ENCODE data around the gene SH2D6. TPM values are rescaled to one million over a fixed set of nuclear protein-coding genes. Genes with fewer than 3 reads are reported as not detected.

Gene SH2D6
- total and polyA plus RNA-seq, 12 donors = 0.06 to 0.72 (median 0.51) TPM; not detected in 9

DNA sequence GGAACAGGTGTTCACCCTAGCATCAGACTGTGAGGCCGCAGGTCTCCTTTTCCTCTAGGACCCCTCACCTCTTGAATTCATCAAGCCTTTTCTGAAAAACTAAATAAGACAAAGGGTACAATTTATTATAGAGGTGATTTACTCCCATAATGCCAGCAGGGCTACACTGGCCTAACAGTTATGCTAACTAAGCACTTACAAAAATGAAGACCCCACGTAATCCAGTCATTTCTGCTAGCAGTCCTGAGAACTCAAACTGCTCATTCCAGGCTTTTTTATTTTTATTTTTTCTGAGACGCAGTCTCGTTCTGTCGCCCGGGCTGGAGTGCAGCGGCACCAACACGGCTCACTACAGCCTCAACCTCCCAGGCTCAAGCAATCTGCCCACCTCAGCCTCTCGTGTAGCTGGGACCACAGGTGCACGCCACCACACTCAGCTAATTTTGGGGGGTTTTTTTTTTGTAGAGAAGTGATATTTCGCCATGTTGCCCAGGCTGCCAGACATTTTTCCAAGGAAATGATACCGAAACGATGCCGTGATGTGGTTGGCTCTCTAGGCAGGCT lies 22.5 kb upstream of the SH2D6 start:
- whole genome bisulfite sequencing, 2 donors = 96% methylated on average over 14 of the region's 14 CpGs
- TF ChIP-seq, protein P1, sequence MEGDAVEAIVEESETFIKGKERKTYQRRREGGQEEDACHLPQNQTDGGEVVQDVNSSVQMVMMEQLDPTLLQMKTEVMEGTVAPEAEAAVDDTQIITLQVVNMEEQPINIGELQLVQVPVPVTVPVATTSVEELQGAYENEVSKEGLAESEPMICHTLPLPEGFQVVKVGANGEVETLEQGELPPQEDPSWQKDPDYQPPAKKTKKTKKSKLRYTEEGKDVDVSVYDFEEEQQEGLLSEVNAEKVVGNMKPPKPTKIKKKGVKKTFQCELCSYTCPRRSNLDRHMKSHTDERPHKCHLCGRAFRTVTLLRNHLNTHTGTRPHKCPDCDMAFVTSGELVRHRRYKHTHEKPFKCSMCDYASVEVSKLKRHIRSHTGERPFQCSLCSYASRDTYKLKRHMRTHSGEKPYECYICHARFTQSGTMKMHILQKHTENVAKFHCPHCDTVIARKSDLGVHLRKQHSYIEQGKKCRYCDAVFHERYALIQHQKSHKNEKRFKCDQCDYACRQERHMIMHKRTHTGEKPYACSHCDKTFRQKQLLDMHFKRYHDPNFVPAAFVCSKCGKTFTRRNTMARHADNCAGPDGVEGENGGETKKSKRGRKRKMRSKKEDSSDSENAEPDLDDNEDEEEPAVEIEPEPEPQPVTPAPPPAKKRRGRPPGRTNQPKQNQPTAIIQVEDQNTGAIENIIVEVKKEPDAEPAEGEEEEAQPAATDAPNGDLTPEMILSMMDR (IDR thresholded peaks at IDR 0.05) = no peak
- H3K9me3 ChIP-seq = no peaks in the 10 kb centered on the region
- no peaks in the 10 kb centered on the region for H3K27me3 ChIP-seq
- peaks cover 0 to 6% (median 0%) of the 10 kb centered on the region in 9 donors for H3K4me1 ChIP-seq
- peaks cover 0 to 67% (median 0%) of the 10 kb centered on the region in 9 donors for H3K36me3 ChIP-seq
- H3K4me3 ChIP-seq = no peak overlapping the region
- peak overlapping the region in 1 of 10 donors; percentile 5 for H3K27ac ChIP-seq
- DNase-seq (no peak), ATAC-seq (no peak)
- intact Hi-C loops (cut with DNase I) = loop anchor here in 1 of 10 donors (5.0 kb wide), 1 partner anchor 766 kb away; no protein-coding TSS in a partner anchor

DNA sequence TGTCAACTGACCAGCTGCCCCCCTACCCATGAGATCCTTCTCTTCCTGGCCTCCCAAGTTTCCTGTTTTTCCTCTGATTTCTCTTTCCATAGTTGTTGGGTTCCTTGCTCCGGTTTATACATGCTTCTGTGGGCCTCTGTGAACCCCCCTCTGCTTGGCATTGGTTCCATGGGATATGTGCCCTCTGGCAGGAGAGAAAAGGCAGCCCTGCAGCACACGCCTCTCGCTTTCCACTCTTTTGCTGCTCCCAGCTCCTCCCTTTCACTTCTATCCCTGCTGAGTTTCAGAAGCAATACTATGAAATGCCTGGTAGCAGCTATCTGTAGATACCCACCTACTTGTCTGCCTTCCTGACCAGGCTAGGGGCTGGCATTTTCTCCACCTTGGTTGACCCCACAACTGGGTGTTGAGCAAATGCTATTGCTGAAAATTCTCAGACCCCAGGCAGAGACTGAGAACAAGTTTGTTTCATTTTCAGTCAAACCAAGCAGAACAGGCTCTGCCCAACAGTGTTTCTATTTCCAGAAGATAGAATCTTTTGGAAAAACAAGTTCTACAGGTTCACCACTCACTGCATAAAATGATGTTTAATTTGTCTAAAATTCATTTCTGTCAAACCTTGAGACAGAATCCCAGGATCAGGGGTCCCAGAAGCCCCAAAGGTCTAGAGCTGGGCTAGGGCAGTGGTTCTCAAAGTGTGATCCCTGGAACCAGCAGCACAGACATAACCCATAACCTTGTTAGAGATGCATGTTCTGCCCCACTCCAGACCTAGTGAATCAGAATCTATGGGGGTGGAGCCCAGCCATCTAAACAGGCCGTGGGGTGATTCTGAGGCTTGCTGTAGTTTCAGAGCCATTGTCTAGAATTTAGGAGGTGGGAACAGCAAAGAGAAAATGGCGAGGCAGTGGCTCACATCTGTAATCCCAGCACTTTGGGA lies 21.7 kb upstream of the SH2D6 start:
- Histone ChIP-seq H3K27ac (peak overlapping the region in 1 of 10 donors; percentile 5), H3K36me3 (peaks cover 0 to 72% (median 0%) of the 10 kb centered on the region in 9 donors), H3K27me3 (no peaks in the 10 kb centered on the region), H3K9me3 (no peaks in the 10 kb centered on the region), H3K4me3 (no peak overlapping the region), H3K4me1 (peaks cover 0 to 6% (median 0%) of the 10 kb centered on the region in 9 donors)
- ATAC-seq = peak in 3 of 8 donors; percentile 18 to 25 (median 23)
- intact Hi-C loops (cut with DNase I) = loop anchor here in 1 of 10 donors (5.0 kb wide), 1 partner anchor 766 kb away; no protein-coding TSS in a partner anchor
- no peak for DNase-seq
- WGBS, 2 donors = 55 to 72% methylated on average over 5 of the region's 5 CpGs
- TF ChIP-seq, protein P1 (IDR thresholded peaks at IDR 0.05) = no peak

GRCh38 chr2:85397925-85398331 lies 20.6 kb upstream of the SH2D6 start:
- ATAC-seq (no peak), DNase-seq (no peak)
- WGBS, 2 donors = 82 to 83% methylated on average over 4 of the region's 4 CpGs
- TF ChIP-seq, protein P1 (IDR thresholded peaks at IDR 0.05) = no peak
- Histone ChIP-seq H3K4me3 (no peak overlapping the region), H3K27ac (no peak overlapping the region), H3K9me3 (peaks cover 0 to under 1% (median 0%) of the 10 kb centered on the region in 11 donors), H3K4me1 (peaks cover 0 to 7% (median 0%) of the 10 kb centered on the region in 9 donors), H3K27me3 (no peaks in the 10 kb centered on the region), H3K36me3 (peaks cover 0 to 68% (median 0%) of the 10 kb centered on the region in 9 donors)
- intact Hi-C loops (cut with DNase I) = loop anchor here in 1 of 10 donors (5.0 kb wide), 1 partner anchor 764 kb away; no protein-coding TSS in a partner anchor
